Putamen (tissue), 1 donor: Measurements from ENCODE around the gene NLRP9.

Experiments used
- DNase-seq: peaks from one replicate; pipeline ENCODE4 v3.0.0-alpha.2; 2016; ENCODE audit warnings: low spot score

NLRP9 gene

GRCh38 chr19:55687281-55688201, 50.7 kb downstream of the NLRP9 start:
- no peak for DNase-seq

GRCh38 chr19:55686311-55687050, 51.7 kb downstream of the NLRP9 start:
- no peak for DNase-seq

GRCh38 chr19:55685776-55686175, 52.4 kb downstream of the NLRP9 start:
- no peak for DNase-seq

GRCh38 chr19:55684946-55685681, 53.1 kb downstream of the NLRP9 start:
- no peak for DNase-seq

- no peak for DNase-seq
These were observed 54.5 kb downstream of the NLRP9 start for GRCh38 chr19:55683449-55684261.

- DNase-seq, result no peak
These were observed 56.8 kb downstream of the NLRP9 start for GRCh38 chr19:55681131-55682092.

GRCh38 chr19:55680339-55681130, 57.7 kb downstream of the NLRP9 start:
- no peak for DNase-seq

GRCh38 chr19:55679343-55680257, 58.6 kb downstream of the NLRP9 start:
- DNase-seq, result no peak

GRCh38 chr19:55678121-55678671, 60.0 kb downstream of the NLRP9 start:
- DNase-seq, result no peak

- DNase-seq, result no peak
These were observed 60.6 kb downstream of the NLRP9 start for GRCh38 chr19:55677572-55678028.

- DNase-seq, result no peak
These were observed 61.2 kb downstream of the NLRP9 start for GRCh38 chr19:55676889-55677505.

- DNase-seq, result peak; percentile 34
These were observed 61.8 kb downstream of the NLRP9 start for GRCh38 chr19:55676383-55676782.

GRCh38 chr19:55675661-55676354, 62.4 kb downstream of the NLRP9 start:
- no peak for DNase-seq

GRCh38 chr19:55674841-55675660, 63.2 kb downstream of the NLRP9 start, which contains the start of gene EPN1:
Gene EPN1 (plus strand): TSS chr19:55675226. CDS start chr19:55678628, 3,402 bp downstream.
- peak; percentile 95 for DNase-seq

GRCh38 chr19:55674459-55674840, 63.8 kb downstream of the NLRP9 start:
- no peak for DNase-seq

- DNase-seq, result no peak
These were observed 64.3 kb downstream of the NLRP9 start for GRCh38 chr19:55673889-55674288.
